Dedifferentiated amniotic fluid mesenchymal stem cell (primary cell): ENCODE results near the gene ARFGAP1.
"Not testable (repeated sequence)": the region's sequence is repeated elsewhere in the genome, so short reads cannot be mapped to it uniquely, and the experiment has no call there.

Source experiments
- DNase-seq: peaks from one replicate; pipeline ENCODE4 v3.0.0-alpha.2; 2016; ENCODE audit errors: extremely low spot score

ARFGAP1 gene

GRCh38 chr20:63290677-63291472 is 18.3 kb downstream of the ARFGAP1 start:
- no peak for DNase-seq

GRCh38 chr20:63291811-63292210 is 19.2 kb downstream of the ARFGAP1 start:
- no peak for DNase-seq

GRCh38 chr20:63292292-63292701 is 19.7 kb downstream of the ARFGAP1 start:
- DNase-seq: no peak

- DNase-seq: no peak
These were observed 20.3 kb downstream of the ARFGAP1 start, which contains the start of gene COL20A1 for GRCh38 chr20:63292904-63293303. Gene COL20A1 (plus strand): TSS chr20:63293186. CDS start chr20:63295108, 1,922 bp downstream.

- DNase-seq: no peak
These were observed 20.8 kb downstream of the ARFGAP1 start for GRCh38 chr20:63293456-63293855.

DNA sequence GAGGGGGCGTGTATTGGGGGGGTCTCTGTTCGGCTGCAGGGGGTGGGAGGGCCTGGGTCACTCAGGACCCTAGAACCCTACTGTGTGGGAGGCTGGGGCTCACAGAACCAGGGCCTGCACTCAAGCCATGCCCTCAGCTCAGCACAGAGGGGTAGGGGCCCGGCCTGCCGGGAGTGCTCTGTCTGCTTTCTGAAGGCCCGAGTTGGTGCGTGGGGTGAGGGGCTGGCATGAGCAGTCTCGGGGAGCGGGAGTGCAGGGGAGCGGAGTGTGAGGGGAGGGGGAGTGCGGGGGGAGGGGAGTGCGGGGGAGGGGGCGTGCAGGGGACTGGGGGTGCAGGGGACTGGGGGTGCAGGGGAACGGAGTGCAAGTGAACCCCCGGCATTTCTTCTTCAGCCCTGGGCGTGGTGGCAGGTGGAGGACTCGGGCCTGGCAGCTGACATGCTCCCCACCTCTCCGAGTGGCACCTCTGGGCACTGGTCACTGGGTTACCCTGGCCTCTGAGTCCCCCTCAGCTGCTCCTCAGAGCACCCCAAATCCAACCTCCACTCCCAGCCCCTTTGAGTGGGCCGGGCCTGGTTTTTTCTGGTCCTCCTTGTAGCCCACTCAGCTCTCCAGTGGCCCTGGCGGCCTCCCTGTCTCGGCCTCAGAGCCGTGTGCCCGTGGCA is 21.4 kb downstream of the ARFGAP1 start:
- no peak for DNase-seq

- DNase-seq: no peak
These were observed 21.9 kb downstream of the ARFGAP1 start for GRCh38 chr20:63294536-63294900.

GRCh38 chr20:63295018-63295417 is 22.4 kb downstream of the ARFGAP1 start:
- no peak for DNase-seq

- DNase-seq: no peak
These were observed 22.8 kb downstream of the ARFGAP1 start for GRCh38 chr20:63295422-63295821.

DNA sequence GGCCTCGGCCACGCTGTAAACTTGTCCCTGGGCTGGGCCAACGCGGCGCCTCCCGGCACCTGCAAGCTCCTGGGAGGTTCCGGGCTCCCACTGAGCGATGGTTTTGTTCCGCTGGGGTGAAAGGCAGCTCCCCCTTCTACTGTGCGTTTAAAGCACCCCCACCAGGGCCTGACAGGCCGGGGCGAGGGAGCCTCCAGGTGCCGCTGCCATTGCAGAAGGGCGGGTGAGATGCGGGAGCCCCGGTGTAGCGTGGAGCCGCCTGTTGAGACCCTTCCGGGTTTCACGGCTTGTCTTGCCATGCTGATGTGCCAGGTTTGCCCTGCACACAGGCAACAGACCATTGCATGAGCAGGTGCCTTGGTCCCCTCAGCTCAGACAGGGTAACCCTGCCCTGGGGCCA is 23.2 kb downstream of the ARFGAP1 start:
- DNase-seq: no peak

DNA sequence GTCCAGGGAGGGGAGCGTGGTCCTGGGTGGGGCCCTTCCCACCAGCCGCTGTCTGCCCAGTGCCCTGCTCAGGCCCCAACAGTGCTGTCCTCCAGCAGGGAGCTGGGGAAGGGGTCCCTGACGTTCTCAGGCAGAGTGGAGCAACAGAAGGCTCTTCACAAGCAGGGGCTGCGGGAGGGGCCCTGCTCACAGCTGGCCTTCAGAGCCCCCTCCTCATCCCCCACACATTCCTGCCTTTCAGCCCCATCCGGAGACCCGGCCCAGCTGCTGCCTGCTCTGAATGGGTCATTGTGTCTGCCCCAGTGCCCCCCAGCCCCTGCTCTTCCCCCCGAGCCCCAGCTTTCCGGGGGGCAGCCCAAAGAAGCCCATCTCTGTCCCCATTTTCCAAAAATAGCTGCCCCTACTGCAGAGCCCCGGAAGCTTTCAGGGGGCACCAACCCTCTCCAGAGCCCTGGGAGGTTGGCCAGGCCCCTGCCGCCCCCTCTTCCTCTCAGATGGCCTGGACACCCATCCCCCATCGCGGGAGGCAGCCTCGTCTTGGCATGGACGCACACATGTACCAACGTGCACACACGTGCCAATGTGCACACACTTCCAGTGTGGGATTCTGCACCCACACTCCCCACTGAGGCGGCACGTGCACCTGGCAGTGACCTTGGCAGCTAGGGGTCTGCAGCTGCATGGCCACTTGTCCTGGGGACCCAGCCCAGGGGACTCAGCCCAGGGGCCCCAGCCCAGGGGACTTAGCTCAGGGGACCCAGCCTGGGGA is 24.1 kb downstream of the ARFGAP1 start:
- no peak for DNase-seq

GRCh38 chr20:63297371-63297781 is 24.8 kb downstream of the ARFGAP1 start:
- DNase-seq: no peak

DNA sequence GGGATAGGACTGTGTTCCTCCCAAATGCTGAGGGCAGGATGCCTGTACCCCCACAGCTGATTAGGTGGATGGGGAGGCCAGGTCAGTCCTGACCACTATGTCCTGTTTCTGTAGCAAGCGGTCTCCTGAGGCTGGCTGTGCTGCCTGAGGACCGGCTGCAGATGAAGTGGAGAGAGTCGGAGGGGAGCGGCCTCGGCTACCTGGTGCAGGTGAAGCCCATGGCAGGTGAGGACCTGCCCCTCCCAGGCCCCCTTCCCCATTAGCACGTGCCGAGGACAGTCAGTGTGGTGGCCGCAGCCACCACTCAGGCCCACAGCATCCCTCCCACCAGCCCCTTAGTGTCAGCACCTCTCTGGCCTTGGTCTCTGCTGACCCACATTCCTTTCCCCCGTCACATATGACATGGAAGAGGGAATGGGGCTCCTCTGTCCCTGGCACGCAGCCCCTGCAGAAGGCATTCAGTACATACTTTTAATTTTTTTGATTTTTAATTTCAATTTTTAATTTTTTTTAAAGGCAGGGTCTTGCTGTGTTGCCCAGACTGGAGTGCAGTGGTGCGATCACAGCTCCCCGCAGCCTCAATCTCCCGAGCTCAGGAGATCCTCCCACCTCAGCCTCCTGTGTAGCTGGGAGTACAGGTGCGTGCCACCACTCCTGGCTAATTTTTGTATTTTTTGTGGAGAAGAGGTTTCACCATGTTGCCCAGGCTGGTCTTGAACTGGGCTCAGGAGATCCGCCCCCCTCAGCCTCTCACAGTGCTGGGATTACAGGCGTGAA is 25.4 kb downstream of the ARFGAP1 start:
- no peak for DNase-seq

- DNase-seq: no peak
These were observed 26.2 kb downstream of the ARFGAP1 start for GRCh38 chr20:63298731-63299312.

- no peak for DNase-seq
These were observed 29.1 kb downstream of the ARFGAP1 start for GRCh38 chr20:63301671-63302070.

GRCh38 chr20:63303095-63303666 is 30.6 kb downstream of the ARFGAP1 start:
- no peak for DNase-seq

GRCh38 chr20:63305393-63305792 is 32.8 kb downstream of the ARFGAP1 start:
- DNase-seq: no peak

DNA sequence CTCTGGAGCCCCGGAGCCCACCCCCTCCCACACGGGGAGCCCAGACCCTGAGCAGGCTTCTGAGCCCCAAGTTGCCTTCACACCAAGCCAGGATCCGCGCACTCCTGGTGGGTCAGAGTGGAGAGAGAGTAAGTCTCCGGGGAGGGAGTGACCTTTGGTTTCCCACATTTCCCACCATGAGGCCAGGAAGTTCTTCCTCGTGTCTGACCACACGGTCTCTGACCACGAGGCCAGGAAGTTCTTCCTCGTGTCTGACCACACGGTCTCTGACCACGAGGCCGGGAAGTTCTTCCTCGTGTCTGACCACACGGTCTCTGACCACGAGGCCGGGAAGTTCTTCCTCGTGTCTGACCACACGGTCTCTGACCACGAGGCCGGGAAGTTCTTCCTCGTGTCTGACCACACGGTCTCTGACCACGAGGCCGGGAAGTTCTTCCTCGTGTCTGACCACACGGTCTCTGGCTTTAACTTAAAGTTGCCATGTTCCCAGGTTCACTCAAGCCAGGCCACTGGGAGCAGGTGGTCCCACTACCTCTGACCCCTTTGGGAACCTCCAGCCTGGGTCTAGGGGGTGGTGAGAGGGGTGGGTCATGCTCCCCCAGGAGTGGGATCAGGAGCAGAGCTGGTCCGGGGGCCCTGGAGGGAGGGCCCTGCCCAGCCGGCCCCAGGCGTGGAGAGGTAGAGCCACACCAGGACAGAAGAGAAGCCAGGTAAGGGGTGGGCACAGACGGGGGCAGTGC is 33.5 kb downstream of the ARFGAP1 start:
- not testable (repeated sequence) for DNase-seq

DNA sequence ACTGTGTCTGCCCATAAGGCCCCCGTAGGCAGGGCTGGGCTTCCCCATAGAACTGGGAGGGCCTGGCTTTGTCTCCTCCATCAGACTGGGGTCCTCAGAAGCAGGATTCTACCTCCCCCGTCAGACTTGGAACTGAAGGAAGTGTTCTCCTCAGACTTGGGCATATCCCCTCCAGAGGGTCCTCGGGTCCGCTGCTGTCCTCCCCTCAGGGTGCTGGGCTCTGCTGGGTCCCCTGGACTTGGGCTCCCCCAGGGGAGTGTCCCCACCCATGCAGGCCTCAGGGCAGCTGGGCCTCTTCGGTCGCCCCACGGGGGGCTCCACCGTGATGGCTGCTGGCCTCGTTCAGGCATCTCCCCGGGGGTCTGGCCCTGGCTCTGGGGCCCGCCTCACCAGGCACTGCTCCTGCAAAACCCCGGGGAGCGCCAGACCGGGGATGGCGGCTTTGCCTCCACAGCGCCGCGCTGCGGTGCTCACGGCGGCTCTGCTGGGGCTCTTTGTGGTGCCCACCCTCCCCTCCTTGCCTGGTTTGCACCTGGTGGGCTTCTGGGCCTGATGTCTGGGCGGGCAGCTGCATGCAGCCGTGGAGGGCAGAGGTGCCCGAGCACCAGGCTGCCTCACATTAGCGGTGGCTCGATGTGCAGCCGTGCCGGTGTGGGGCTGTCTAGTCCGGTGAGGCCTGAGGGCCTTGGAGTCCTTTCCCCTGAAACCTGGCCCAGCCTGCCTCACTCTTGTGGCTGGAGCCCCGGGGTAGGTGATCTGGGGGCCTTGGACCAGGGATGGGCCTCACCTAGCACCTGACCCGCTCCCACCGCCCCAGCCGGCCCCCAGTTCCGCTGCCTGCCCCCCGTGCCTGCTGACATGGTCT is 34.3 kb downstream of the ARFGAP1 start:
- no peak for DNase-seq
